ENCODE results near the gene STK33. TPM values are rescaled to one million over a fixed set of nuclear protein-coding genes. Genes with fewer than 3 reads are reported as not detected.

Gene STK33
- under 0.01 TPM in 1 of 2 replicates, not detected in the other for total RNA-seq

GRCh38 chr11:8593935-8594909, at the start of gene STK33:
TSS of gene STK33 (minus strand) at chr11:8594228. CDS start at chr11:8474905, 119,323 bp downstream.

Small RNAs within 50 kb of the gene (small RNA-seq; reads per million reads assigned to genes)
- gene RF00601: not detected

Other genes starting within 250 kb of the STK33 start
- 6.2 and 11.8 TPM in 2 replicates for gene TRIM66, start 88.4 kb upstream of the STK33 start, total RNA-seq
- 437 and 1,098 TPM in 2 replicates for gene RPL27A, start 88.6 kb upstream of the STK33 start, total RNA-seq

Measured in placental epithelial cell (primary cell).